Measurements from ENCODE around the gene IRX2.

GRCh38 chr5:2722901-2723300 is 28.6 kb downstream of the IRX2 start:
- TF ChIP-seq CEBPB (IDR thresholded peaks at IDR 0.05; ENCODE audit: low read depth, low read length) (no peak), POLR2A (IDR thresholded peaks at IDR 0.05; ENCODE audit: low read depth, low read length) (no peak), CTCF (conservative IDR thresholded peaks at IDR 0.05; ENCODE audit: low read depth, low read length) (no peak), RAD21 (IDR thresholded peaks at IDR 0.05; ENCODE audit: low read length) (no peak), RCOR1 (IDR thresholded peaks at IDR 0.05; ENCODE audit: insufficient replicate concordance, low read length) (no peak), FOS (IDR thresholded peaks at IDR 0.05; ENCODE audit: low read depth, low read length) (no peak), SMC3 (IDR thresholded peaks at IDR 0.05; ENCODE audit: low read depth, low read length) (no peak), USF2 (IDR thresholded peaks at IDR 0.05; ENCODE audit: low read depth, low read length) (no peak), CHD1 (IDR thresholded peaks at IDR 0.05; ENCODE audit: low read depth, low read length) (no peak), MXI1 (IDR thresholded peaks at IDR 0.05; ENCODE audit: borderline replicate concordance, low read depth, low read length) (no peak), BHLHE40 (IDR thresholded peaks at IDR 0.05; ENCODE audit: low read depth, low read length) (no peak), RFX5 (IDR thresholded peaks at IDR 0.05; ENCODE audit: low read depth, low read length) (no peak)
- TF ChIP-seq, protein P1, sequence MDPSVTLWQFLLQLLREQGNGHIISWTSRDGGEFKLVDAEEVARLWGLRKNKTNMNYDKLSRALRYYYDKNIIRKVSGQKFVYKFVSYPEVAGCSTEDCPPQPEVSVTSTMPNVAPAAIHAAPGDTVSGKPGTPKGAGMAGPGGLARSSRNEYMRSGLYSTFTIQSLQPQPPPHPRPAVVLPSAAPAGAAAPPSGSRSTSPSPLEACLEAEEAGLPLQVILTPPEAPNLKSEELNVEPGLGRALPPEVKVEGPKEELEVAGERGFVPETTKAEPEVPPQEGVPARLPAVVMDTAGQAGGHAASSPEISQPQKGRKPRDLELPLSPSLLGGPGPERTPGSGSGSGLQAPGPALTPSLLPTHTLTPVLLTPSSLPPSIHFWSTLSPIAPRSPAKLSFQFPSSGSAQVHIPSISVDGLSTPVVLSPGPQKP (IDR thresholded peaks at IDR 0.05; ENCODE audit: borderline replicate concordance, low read depth, low read length): no peak
